Measurements from ENCODE around the gene CRNKL1. TPM values are rescaled to one million over a fixed set of nuclear protein-coding genes. Genes with fewer than 3 reads are reported as not detected.

Gene CRNKL1
- total and polyA plus RNA-seq, 2 donors (not counting 3 experiments of a cell fraction or from before 2014, with no cell fraction given): 4.9 to 22.3 TPM

GRCh38 chr20:20034486-20034885 is 17.8 kb downstream of the CRNKL1 start:
- CTCF ChIA-PET: interaction anchor here (1.3 kb wide), 1 partner anchor 9 kb away, joined by 3 read pairs; no protein-coding TSS in a partner anchor
- H3K9ac ChIP-seq (replicated peaks; ENCODE audit: extremely low read depth, insufficient read depth, low read length): no peak overlapping the region

More at GRCh38 chr20:20034486-20034885, 17.8 kb downstream of the CRNKL1 start:
- DNase-seq (ENCODE audit: low read depth, low spot score) (no peak), FAIRE-seq (no peak)
- no TSS peak for BruUV-seq (replicated peaks)
- H3K4me3 ChIP-seq (replicated peaks in 1 of 3; ENCODE audit: insufficient read depth in 1 of 3, low read depth in 1 of 3, low read length in 3 of 3): no peak overlapping the region
- POLR2A ChIA-PET: no interaction called here
- H3K4me1 ChIP-seq (ENCODE audit: control insufficient read depth, extremely low read depth, insufficient read depth, low read length): peaks cover 19% of the 10 kb centered on the region
- H2AFZ ChIP-seq (ENCODE audit: low read depth, low read length): no peak overlapping the region
- intact Hi-C loops (cut with micrococcal nuclease): no loop called here
- dilution Hi-C loops (cut with MboI; ENCODE audit: extremely low pct_ligation_motif_present, low sequenced_read_pairs): no loop called here
- no peaks in the 10 kb centered on the region for H3K9me1 ChIP-seq (replicated peaks; ENCODE audit: control insufficient read depth, extremely low read depth, insufficient read depth, low read length)
- H3K79me2 ChIP-seq (ENCODE audit: control insufficient read depth, insufficient read depth, low read length): peaks cover 4% of the 10 kb centered on the region
- H4K20me1 ChIP-seq (replicated peaks; ENCODE audit: control insufficient read depth, extremely low read depth, insufficient read depth, low read length): no peaks in the 10 kb centered on the region
- no peak overlapping the region for H3K27ac ChIP-seq (ENCODE audit: insufficient read depth, low read depth, low read length)
- H3K36me3 ChIP-seq (ENCODE audit: control insufficient read depth in 2 of 2, extremely low read depth in 1 of 2, insufficient read depth in 2 of 2, low read length in 2 of 2): peaks cover 22 to 50% of the 10 kb centered on the region in 2 experiments
- no peaks in the 10 kb centered on the region for H3K9me3 ChIP-seq (replicated peaks; ENCODE audit: control insufficient read depth, insufficient read depth, low read length)
- H3K27me3 ChIP-seq (ENCODE audit: control insufficient read depth in 2 of 2, insufficient read depth in 2 of 2, low read length in 2 of 2): no peaks in the 10 kb centered on the region
- TF ChIP-seq EZH2 (IDR thresholded peaks at IDR 0.05; ENCODE audit: borderline replicate concordance, low read depth, low read length, severe bottlenecking): no peak
- no peak for TF ChIP-seq POLR2AphosphoS5 (IDR thresholded peaks at IDR 0.05; ENCODE audit: insufficient read depth, low read depth, low read length)
- TF ChIP-seq, protein P1, sequence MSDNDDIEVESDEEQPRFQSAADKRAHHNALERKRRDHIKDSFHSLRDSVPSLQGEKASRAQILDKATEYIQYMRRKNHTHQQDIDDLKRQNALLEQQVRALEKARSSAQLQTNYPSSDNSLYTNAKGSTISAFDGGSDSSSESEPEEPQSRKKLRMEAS (IDR thresholded peaks at IDR 0.05; ENCODE audit: insufficient read depth, insufficient read length): no peak
- no peak for TF ChIP-seq GATA2 (IDR thresholded peaks at IDR 0.05; ENCODE audit: insufficient read depth, insufficient read length, low read depth, low read length)
- no peak for TF ChIP-seq POLR2A (IDR thresholded peaks at IDR 0.05; ENCODE audit: low read depth, low read length)
- no peak for TF ChIP-seq FOS (IDR thresholded peaks at IDR 0.05; ENCODE audit: borderline replicate concordance, insufficient read depth, low read length)
- TF ChIP-seq CTCF (IDR thresholded peaks at IDR 0.05; ENCODE audit: extremely low read depth in 1 of 2, insufficient read depth in 1 of 2, low read depth in 1 of 2, low read length in 2 of 2): no peak
- no peak for TF ChIP-seq JUN (IDR thresholded peaks at IDR 0.05; ENCODE audit: borderline replicate concordance, insufficient read depth, insufficient read length, low read depth)
- TF ChIP-seq MYC (IDR thresholded peaks at IDR 0.05; ENCODE audit: low read depth, low read length): no peak
- no peak overlapping the region for H3K4me2 ChIP-seq (ENCODE audit: insufficient read depth, low read length)

All from endothelial cell of umbilical vein (primary cell).